ENCODE results near the gene GADD45A.

GRCh38 chr1:67705735-67706453, 20.9 kb downstream of the GADD45A start:
- TF ChIP-seq RXRA (IDR thresholded peaks at IDR 0.05) (no peak), GABPA (IDR thresholded peaks at IDR 0.05 in 1 of 2, conservative IDR thresholded peaks at IDR 0.05 in 1 of 2) (no peak)
